Neural progenitor cell (in vitro differentiated cells): ENCODE data around the gene PHACTR2.

ENCODE experiments used
- EZH2phosphoT487 ChIP-seq: fragments of 200-600 bp; sonication (generic); IDR thresholded peaks from 2 replicates; pipeline ENCODE4 v1.6.1; 2017; ENCODE audit warnings: antibody characterized with exemption
- TF ChIP-seq, protein P1 (sequence below): fragments of 200-600 bp; sonication (generic); IDR thresholded peaks from 2 replicates; pipeline ENCODE4 v1.5.1; 2017; ENCODE audit warnings: antibody characterized with exemption, mild to moderate bottlenecking

- TF ChIP-seq, protein P1, sequence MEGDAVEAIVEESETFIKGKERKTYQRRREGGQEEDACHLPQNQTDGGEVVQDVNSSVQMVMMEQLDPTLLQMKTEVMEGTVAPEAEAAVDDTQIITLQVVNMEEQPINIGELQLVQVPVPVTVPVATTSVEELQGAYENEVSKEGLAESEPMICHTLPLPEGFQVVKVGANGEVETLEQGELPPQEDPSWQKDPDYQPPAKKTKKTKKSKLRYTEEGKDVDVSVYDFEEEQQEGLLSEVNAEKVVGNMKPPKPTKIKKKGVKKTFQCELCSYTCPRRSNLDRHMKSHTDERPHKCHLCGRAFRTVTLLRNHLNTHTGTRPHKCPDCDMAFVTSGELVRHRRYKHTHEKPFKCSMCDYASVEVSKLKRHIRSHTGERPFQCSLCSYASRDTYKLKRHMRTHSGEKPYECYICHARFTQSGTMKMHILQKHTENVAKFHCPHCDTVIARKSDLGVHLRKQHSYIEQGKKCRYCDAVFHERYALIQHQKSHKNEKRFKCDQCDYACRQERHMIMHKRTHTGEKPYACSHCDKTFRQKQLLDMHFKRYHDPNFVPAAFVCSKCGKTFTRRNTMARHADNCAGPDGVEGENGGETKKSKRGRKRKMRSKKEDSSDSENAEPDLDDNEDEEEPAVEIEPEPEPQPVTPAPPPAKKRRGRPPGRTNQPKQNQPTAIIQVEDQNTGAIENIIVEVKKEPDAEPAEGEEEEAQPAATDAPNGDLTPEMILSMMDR = no peak
- no peak for TF ChIP-seq EZH2phosphoT487
These were observed 76.4 kb downstream of the PHACTR2 start for GRCh38 chr6:143754204-143754603.
